ENCODE results near the gene IQSEC1. TPM values are rescaled to one million over a fixed set of nuclear protein-coding genes. Genes with fewer than 3 reads are reported as not detected.

IQSEC1 gene
- polyA plus RNA-seq, 3 donors = 17.7 to 61.7 (median 30.3) TPM

GRCh38 chr3:13087320-13087990 is 14.2 kb upstream of the IQSEC1 start:
- H4K20me1 ChIP-seq (ENCODE audit: insufficient read depth, low read length) = no peaks in the 10 kb centered on the region
- Mint-ChIP-seq H3K27me3 (ENCODE audit: low read depth in 3 of 3) (peaks cover 0 to 8% (median 2%) of the 10 kb centered on the region in 3 donors), H3K4me3 (no peak overlapping the region), H3K27ac (peak overlapping the region in 1 of 7 donors; percentile 25), H3K9me3 (peaks cover 0 to 1% (median 0%) of the 10 kb centered on the region in 7 donors), H3K4me1 (peaks cover 26% of the 10 kb centered on the region), H3K36me3 (no peaks in the 10 kb centered on the region)
- no peaks in the 10 kb centered on the region for H3K9me3 ChIP-seq (replicated peaks in 1 of 2; ENCODE audit: control insufficient read depth in 1 of 2, insufficient read depth in 1 of 2, low read length in 2 of 2)
- peaks cover 3 to 9% of the 10 kb centered on the region in 2 donors for H3K4me1 ChIP-seq (ENCODE audit: control insufficient read depth in 1 of 2, insufficient read depth in 2 of 2, low read length in 2 of 2)
- H3K4me3 ChIP-seq (replicated peaks in 1 of 3; ENCODE audit: low read depth in 2 of 3, low read length in 3 of 3) = no peak overlapping the region
- no peak for DNase-seq
- TF ChIP-seq CTCF (IDR thresholded peaks at IDR 0.05) = no peak
- no peaks in the 10 kb centered on the region for H3K36me3 ChIP-seq (replicated peaks in 1 of 2; ENCODE audit: control insufficient read depth in 1 of 2, insufficient read depth in 2 of 2, low read length in 2 of 2)
- H3K9ac ChIP-seq (ENCODE audit: insufficient read depth, low read length, poor library complexity, severe bottlenecking) = no peak overlapping the region
- H3K27me3 ChIP-seq (ENCODE audit: control insufficient read depth in 2 of 2, insufficient read depth in 2 of 2, low read length in 2 of 2) = no peaks in the 10 kb centered on the region
- no peak overlapping the region for H3K4me2 ChIP-seq (replicated peaks; ENCODE audit: extremely low read depth, low read length, poor library complexity, severe bottlenecking)
- WGBS (ENCODE audit: insufficient coverage) = 53% methylated on average over 5 of the region's 11 CpGs
- no peaks in the 10 kb centered on the region for H3K79me2 ChIP-seq (ENCODE audit: insufficient read depth, low read length)
- H3K27ac ChIP-seq (ENCODE audit: low read depth in 1 of 2, low read length in 2 of 2) = no peak overlapping the region
- intact Hi-C loops (cut with micrococcal nuclease) = no loop called here
- H2AFZ ChIP-seq (ENCODE audit: insufficient read depth, low read depth, low read length, poor library complexity, severe bottlenecking) = no peak overlapping the region

- H3K4me2 ChIP-seq (replicated peaks; ENCODE audit: extremely low read depth, low read length, poor library complexity, severe bottlenecking) = no peak overlapping the region
- no peak for TF ChIP-seq CTCF (IDR thresholded peaks at IDR 0.05)
- no peak for DNase-seq
- H3K27me3 ChIP-seq (ENCODE audit: control insufficient read depth in 2 of 2, insufficient read depth in 2 of 2, low read length in 2 of 2) = no peaks in the 10 kb centered on the region
- Mint-ChIP-seq H3K36me3 (no peaks in the 10 kb centered on the region), H3K27me3 (ENCODE audit: low read depth in 3 of 3) (peaks cover 0 to 9% (median 2%) of the 10 kb centered on the region in 3 donors), H3K4me3 (no peak overlapping the region), H3K9me3 (peaks cover 0 to 1% (median 0%) of the 10 kb centered on the region in 7 donors), H3K27ac (peak overlapping the region in 2 of 7 donors; percentile 3 to 69), H3K4me1 (peaks cover 22% of the 10 kb centered on the region)
- WGBS (ENCODE audit: insufficient coverage) = 42% methylated on average over 7 of the region's 7 CpGs
- no peak overlapping the region for H3K27ac ChIP-seq (ENCODE audit: low read depth in 1 of 2, low read length in 2 of 2)
- H3K4me3 ChIP-seq (replicated peaks in 1 of 3; ENCODE audit: low read depth in 2 of 3, low read length in 3 of 3) = no peak overlapping the region
- no peak overlapping the region for H3K9ac ChIP-seq (ENCODE audit: insufficient read depth, low read length, poor library complexity, severe bottlenecking)
- H3K9me3 ChIP-seq (replicated peaks in 1 of 2; ENCODE audit: control insufficient read depth in 1 of 2, insufficient read depth in 1 of 2, low read length in 2 of 2) = no peaks in the 10 kb centered on the region
- no peaks in the 10 kb centered on the region for H4K20me1 ChIP-seq (ENCODE audit: insufficient read depth, low read length)
- intact Hi-C loops (cut with micrococcal nuclease) = no loop called here
- no peaks in the 10 kb centered on the region for H3K79me2 ChIP-seq (ENCODE audit: insufficient read depth, low read length)
- H3K36me3 ChIP-seq (replicated peaks in 1 of 2; ENCODE audit: control insufficient read depth in 1 of 2, insufficient read depth in 2 of 2, low read length in 2 of 2) = no peaks in the 10 kb centered on the region
- no peak overlapping the region for H2AFZ ChIP-seq (ENCODE audit: insufficient read depth, low read depth, low read length, poor library complexity, severe bottlenecking)
- H3K4me1 ChIP-seq (ENCODE audit: control insufficient read depth in 1 of 2, insufficient read depth in 2 of 2, low read length in 2 of 2) = peaks cover 0 to 9% of the 10 kb centered on the region in 2 donors
Measured at GRCh38 chr3:13086531-13086981, 13.3 kb upstream of the IQSEC1 start.
